OCI-LY7 (cell line): ENCODE results near the gene PITPNB. TPM values are rescaled to one million over a fixed set of nuclear protein-coding genes. Genes with fewer than 3 reads are reported as not detected.

Experiments
- BruUV-seq: library from RNA; stranded (reverse); fragments of 400-500 nt; replicated peaks from 2 replicates; lab custom pipeline; 2021; lab: Mats Ljungman, UMichigan
- CTCF ChIA-PET: fragments of 300-600 bp; sonication (Branson Sonifier 250); formaldehyde crosslinking; loops from one replicate; lab custom pipeline; 2022; ENCODE audit warnings: antibody characterized with exemption; ENCODE audit not compliant: unreplicated experiment; lab: Charles Lee
- POLR2A ChIA-PET: fragments of 300-600 bp; sonication (Branson Sonifier 250); formaldehyde crosslinking; loops from one replicate; lab custom pipeline; 2022; ENCODE audit warnings: antibody characterized with exemption; lab: Charles Lee
- DNase-seq: peaks from one replicate; pipeline ENCODE4 v3.0.0-alpha.2; 2015; ENCODE audit warnings: low spot score
- H2AFZ ChIP-seq: fragments of 200-600 bp; sonication (generic), shearing (Covaris generic); 2 replicates; pipeline ENCODE4 v1.6.1; 2014; ENCODE audit warnings: mild to moderate bottlenecking, antibody characterized with exemption, low read length, moderate library complexity
- H3K27ac ChIP-seq: fragments of 200-600 bp; sonication (generic); 2 replicates; pipeline ENCODE4 v1.5.1; 2014; ENCODE audit warnings: mixed run types, low read depth, mild to moderate bottlenecking, moderate library complexity, low read length, inconsistent platforms; ENCODE audit not compliant: poor library complexity, severe bottlenecking
- H3K36me3 ChIP-seq: fragments of 200-600 bp; sonication (generic); 2 replicates; pipeline ENCODE4 v1.6.1; 2014; ENCODE audit warnings: mild to moderate bottlenecking, antibody characterized with exemption, low read length, moderate library complexity, mixed read lengths; ENCODE audit not compliant: insufficient read depth
- H3K4me1 ChIP-seq: fragments of 200-600 bp; sonication (generic); 2 replicates; pipeline ENCODE4 v1.5.1; 2014; ENCODE audit warnings: mild to moderate bottlenecking, low read length; ENCODE audit not compliant: insufficient read depth, poor library complexity, severe bottlenecking
- H3K4me2 ChIP-seq: fragments of 200-600 bp; sonication (generic); 2 replicates; pipeline ENCODE4 v1.6.1; 2014; ENCODE audit warnings: mild to moderate bottlenecking, low read length
- H3K4me3 ChIP-seq: fragments of 200-600 bp; sonication (generic); 2 replicates; pipeline ENCODE4 v1.5.1; 2014; ENCODE audit warnings: mild to moderate bottlenecking, low read depth, low read length; ENCODE audit not compliant: poor library complexity, severe bottlenecking
- H3K79me2 ChIP-seq: fragments of 200-600 bp; sonication (generic); 2 replicates; pipeline ENCODE4 v1.6.1; 2016; ENCODE audit warnings: low read depth, mild to moderate bottlenecking, low read length, moderate library complexity, mixed read lengths; ENCODE audit not compliant: insufficient read depth
- H3K9me2 ChIP-seq: fragments of 200-600 bp; sonication (generic); 2 replicates; pipeline ENCODE4 v1.6.1; 2016; ENCODE audit warnings: mild to moderate bottlenecking, low read length, mixed read lengths; ENCODE audit not compliant: insufficient read depth
- H3K9me3 ChIP-seq: fragments of 200-600 bp; sonication (generic); 2 replicates; pipeline ENCODE4 v1.6.1; 2014; ENCODE audit warnings: mild to moderate bottlenecking, mixed run types, low read length, mixed read lengths
- H4K20me1 ChIP-seq: fragments of 200-600 bp; sonication (generic); 2 replicates; pipeline ENCODE4 v1.6.1; 2014; ENCODE audit warnings: mild to moderate bottlenecking, antibody characterized with exemption, low read length, moderate library complexity, mixed read lengths; ENCODE audit not compliant: insufficient read depth
- EZH2phosphoT487 ChIP-seq: fragments of 200-600 bp; sonication (generic); IDR thresholded peaks from 2 replicates; pipeline ENCODE4 v1.6.1; 2018; ENCODE audit warnings: low read depth, borderline replicate concordance, mild to moderate bottlenecking, mixed run types, antibody characterized with exemption, low read length, moderate library complexity, mixed read lengths
- intact Hi-C: fragments of 100-400 bp; cut with micrococcal nuclease; formaldehyde crosslinking; loops from one replicate; pipeline ENCODE4 v1.10.0; 2022; ENCODE audit not compliant: unreplicated experiment
- total RNA-seq, 2 experiments: library from RNA; depleted of rRNA in 1 of 2; stranded (reverse); fragments of >200 nt in 1 of 2; shearing (Covaris generic) in 1 of 2; gene quantifications; 2 replicates each; pipeline ENCODE4 v1.2.3, GENCODE V29; 2014 to 2022
- TF ChIP-seq, protein P1 (sequence below): fragments of 200-600 bp; sonication (generic); conservative IDR thresholded peaks from 2 replicates; pipeline ENCODE4 v1.5.1; 2014; ENCODE audit warnings: mild to moderate bottlenecking, antibody characterized with exemption, low read length, moderate library complexity, mixed read lengths

PITPNB gene
- total RNA-seq, 2 experiments from 2014 or later: 21.8 to 97.4 TPM

DNA sequence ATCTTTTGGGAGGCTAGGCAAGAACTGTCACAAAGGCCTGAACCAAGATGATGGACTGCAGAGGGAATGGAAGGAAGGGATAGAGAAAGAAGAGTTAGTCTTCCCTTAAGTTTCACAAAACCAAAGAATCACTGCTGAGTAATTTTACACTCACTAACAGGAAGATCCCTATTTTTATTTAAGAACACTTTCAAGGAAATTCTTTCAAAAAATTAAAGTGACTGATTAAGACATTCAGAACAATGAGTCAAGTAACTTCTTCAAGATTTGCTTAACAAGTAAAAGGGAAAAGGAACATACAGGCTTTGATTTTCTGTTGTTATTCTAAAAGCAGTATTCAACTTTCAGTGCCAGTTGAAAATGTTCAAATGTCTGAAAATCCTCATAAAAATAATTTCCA lies 3.1 kb downstream of the PITPNB start:
- intact Hi-C loops: no loop called here
- Histone ChIP-seq H3K4me3 (no peak overlapping the region), H3K79me2 (peaks cover 95% of the 10 kb centered on the region), H3K36me3 (peaks cover 59% of the 10 kb centered on the region), H3K4me1 (peaks cover 66% of the 10 kb centered on the region), H4K20me1 (peaks cover 62% of the 10 kb centered on the region), H2AFZ (no peak overlapping the region), H3K9me2 (no peaks in the 10 kb centered on the region), H3K27ac (no peak overlapping the region), H3K9me3 (no peaks in the 10 kb centered on the region), H3K4me2 (peak overlapping the region; percentile 33)
- no TSS peak for BruUV-seq
- CTCF ChIA-PET: no interaction called here
- no peak for DNase-seq
- TF ChIP-seq, protein P1, sequence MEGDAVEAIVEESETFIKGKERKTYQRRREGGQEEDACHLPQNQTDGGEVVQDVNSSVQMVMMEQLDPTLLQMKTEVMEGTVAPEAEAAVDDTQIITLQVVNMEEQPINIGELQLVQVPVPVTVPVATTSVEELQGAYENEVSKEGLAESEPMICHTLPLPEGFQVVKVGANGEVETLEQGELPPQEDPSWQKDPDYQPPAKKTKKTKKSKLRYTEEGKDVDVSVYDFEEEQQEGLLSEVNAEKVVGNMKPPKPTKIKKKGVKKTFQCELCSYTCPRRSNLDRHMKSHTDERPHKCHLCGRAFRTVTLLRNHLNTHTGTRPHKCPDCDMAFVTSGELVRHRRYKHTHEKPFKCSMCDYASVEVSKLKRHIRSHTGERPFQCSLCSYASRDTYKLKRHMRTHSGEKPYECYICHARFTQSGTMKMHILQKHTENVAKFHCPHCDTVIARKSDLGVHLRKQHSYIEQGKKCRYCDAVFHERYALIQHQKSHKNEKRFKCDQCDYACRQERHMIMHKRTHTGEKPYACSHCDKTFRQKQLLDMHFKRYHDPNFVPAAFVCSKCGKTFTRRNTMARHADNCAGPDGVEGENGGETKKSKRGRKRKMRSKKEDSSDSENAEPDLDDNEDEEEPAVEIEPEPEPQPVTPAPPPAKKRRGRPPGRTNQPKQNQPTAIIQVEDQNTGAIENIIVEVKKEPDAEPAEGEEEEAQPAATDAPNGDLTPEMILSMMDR: no peak
- TF ChIP-seq EZH2phosphoT487: no peak
- POLR2A ChIA-PET: interaction anchor here (0.6 to 1.5 kb wide), 3 partner anchors 13 to 1124 kb away, joined by 3 read pairs; no protein-coding TSS in a partner anchor

DNA sequence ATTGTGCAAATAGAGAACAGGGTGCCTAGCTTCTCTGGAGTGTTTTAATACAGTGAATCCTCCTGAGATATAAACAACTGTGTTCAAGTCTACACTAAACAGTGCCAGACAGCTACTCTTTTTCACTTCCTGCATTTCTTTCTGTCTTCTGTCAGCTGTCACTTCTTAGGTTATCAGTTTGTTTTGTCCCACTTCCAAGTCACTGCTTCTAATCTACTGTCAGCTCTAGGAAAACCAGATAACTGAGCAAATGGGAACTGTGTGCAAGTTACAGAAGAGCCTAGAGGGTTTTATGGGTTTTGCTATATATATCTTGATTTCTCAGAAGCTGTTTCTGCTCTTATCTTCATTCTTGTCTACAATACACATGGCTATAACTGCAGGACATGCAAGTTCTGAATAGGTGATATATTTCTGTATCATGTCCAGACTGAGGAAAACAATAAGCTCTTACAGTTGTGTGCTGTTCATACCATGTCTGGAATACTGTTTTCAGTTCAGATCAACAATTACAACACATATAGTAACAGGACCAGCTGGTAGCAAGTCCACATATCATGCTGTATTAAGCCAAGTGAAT lies 5.8 kb downstream of the PITPNB start:
- Histone ChIP-seq H3K79me2 (peaks cover 96% of the 10 kb centered on the region), H3K9me2 (no peaks in the 10 kb centered on the region), H2AFZ (no peak overlapping the region), H3K36me3 (peaks cover 87% of the 10 kb centered on the region), H3K27ac (peak overlapping the region; percentile 2), H3K4me3 (no peak overlapping the region), H3K4me2 (peak overlapping the region; percentile 33), H3K4me1 (peaks cover 55% of the 10 kb centered on the region), H3K9me3 (no peaks in the 10 kb centered on the region), H4K20me1 (peaks cover 65% of the 10 kb centered on the region)
- peak; percentile 14 for DNase-seq
- BruUV-seq: no TSS peak
- ChIA-PET CTCF (no interaction called here), POLR2A (interaction anchor here (0.6 to 0.8 kb wide), 3 partner anchors 13 to 1468 kb away, joined by 4 read pairs; no protein-coding TSS in a partner anchor)
- no peak for TF ChIP-seq EZH2phosphoT487
- TF ChIP-seq, protein P1: no peak
- intact Hi-C loops: no loop called here

DNA sequence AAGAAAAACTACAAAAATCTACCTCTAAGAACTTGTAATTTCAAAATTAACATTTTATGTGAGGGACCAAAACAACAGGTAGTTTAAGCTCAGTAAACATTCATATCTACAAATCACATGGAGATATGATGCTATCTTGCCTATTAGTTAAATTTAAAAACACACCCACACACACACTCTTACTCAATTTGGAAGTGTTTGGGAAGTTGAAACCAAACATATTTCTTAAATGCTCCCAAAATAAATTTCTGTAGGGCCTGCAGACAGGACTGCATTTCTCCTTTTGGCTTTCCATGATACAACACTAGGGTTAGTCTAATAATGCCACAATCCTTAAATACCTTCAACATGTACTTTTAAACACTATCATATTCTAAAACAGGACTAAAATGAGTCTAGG lies 7.0 kb downstream of the PITPNB start:
- no peak for DNase-seq
- no peak overlapping the region for H3K4me3 ChIP-seq
- intact Hi-C loops: no loop called here
- no peaks in the 10 kb centered on the region for H3K9me2 ChIP-seq
- no peaks in the 10 kb centered on the region for H3K9me3 ChIP-seq
- ChIA-PET CTCF (no interaction called here), POLR2A (interaction anchor here (0.7 kb wide), 2 partner anchors 103 to 524 kb away, joined by 3 read pairs; no protein-coding TSS in a partner anchor)
- no peak overlapping the region for H3K4me2 ChIP-seq
- peaks cover 43% of the 10 kb centered on the region for H3K4me1 ChIP-seq
- BruUV-seq: no TSS peak
- no peak overlapping the region for H2AFZ ChIP-seq
- peaks cover 58% of the 10 kb centered on the region for H4K20me1 ChIP-seq
- H3K27ac ChIP-seq: no peak overlapping the region
- peaks cover 95% of the 10 kb centered on the region for H3K36me3 ChIP-seq
- H3K79me2 ChIP-seq: peaks cover 92% of the 10 kb centered on the region
- no peak for TF ChIP-seq EZH2phosphoT487
- TF ChIP-seq, protein P1: no peak
